NCI-H1092 (cell line): ENCODE measurements around the gene ELAVL1.

Experiments
- DNase-seq: peaks from one replicate; lab custom pipeline; 2025; lab: John Stamatoyannopoulos, UW

Gene ELAVL1

GRCh38 chr19:7909471-7910067 lies 95.9 kb downstream of the ELAVL1 start:
- DNase-seq: no peak

GRCh38 chr19:7908742-7909461 lies 96.5 kb downstream of the ELAVL1 start:
- no peak for DNase-seq
